ENCODE results near the gene COMT. TPM values are rescaled to one million over a fixed set of nuclear protein-coding genes. Genes with fewer than 3 reads are reported as not detected.

Gene COMT
- total RNA-seq, 4 donors from 2014 or later: 80.1 to 228 (median 190) TPM

DNA sequence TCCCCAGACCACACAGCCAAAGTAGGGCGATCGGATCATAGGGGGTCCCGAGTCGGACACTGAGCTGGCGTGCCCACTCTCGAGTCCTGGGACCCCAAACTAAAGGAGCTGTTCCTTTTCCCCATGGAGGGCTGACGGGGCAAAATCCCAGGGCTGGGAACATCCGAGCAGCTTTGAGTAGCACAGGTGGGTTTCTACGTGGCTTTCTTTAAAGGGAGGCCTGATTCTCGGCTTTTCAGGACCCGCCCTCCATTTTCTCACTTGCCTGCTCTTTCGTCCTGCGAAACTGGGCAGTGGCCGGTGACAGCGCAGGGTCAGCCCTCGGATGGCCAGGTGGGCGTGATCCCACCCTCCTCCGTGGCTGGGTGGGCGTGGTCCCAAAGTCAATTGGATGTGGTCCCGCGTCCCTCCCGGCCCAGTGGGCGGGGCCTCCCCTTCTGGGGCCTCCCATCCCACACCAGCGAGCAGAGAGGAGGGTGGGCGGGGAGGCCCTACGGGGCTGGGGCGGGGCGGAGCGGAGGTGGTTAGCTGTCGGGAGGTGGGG lies 17.5 kb downstream of the COMT start:
- TF ChIP-seq, protein P1, sequence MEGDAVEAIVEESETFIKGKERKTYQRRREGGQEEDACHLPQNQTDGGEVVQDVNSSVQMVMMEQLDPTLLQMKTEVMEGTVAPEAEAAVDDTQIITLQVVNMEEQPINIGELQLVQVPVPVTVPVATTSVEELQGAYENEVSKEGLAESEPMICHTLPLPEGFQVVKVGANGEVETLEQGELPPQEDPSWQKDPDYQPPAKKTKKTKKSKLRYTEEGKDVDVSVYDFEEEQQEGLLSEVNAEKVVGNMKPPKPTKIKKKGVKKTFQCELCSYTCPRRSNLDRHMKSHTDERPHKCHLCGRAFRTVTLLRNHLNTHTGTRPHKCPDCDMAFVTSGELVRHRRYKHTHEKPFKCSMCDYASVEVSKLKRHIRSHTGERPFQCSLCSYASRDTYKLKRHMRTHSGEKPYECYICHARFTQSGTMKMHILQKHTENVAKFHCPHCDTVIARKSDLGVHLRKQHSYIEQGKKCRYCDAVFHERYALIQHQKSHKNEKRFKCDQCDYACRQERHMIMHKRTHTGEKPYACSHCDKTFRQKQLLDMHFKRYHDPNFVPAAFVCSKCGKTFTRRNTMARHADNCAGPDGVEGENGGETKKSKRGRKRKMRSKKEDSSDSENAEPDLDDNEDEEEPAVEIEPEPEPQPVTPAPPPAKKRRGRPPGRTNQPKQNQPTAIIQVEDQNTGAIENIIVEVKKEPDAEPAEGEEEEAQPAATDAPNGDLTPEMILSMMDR (IDR thresholded peaks at IDR 0.05; ENCODE audit: low read depth): no peak

DNA sequence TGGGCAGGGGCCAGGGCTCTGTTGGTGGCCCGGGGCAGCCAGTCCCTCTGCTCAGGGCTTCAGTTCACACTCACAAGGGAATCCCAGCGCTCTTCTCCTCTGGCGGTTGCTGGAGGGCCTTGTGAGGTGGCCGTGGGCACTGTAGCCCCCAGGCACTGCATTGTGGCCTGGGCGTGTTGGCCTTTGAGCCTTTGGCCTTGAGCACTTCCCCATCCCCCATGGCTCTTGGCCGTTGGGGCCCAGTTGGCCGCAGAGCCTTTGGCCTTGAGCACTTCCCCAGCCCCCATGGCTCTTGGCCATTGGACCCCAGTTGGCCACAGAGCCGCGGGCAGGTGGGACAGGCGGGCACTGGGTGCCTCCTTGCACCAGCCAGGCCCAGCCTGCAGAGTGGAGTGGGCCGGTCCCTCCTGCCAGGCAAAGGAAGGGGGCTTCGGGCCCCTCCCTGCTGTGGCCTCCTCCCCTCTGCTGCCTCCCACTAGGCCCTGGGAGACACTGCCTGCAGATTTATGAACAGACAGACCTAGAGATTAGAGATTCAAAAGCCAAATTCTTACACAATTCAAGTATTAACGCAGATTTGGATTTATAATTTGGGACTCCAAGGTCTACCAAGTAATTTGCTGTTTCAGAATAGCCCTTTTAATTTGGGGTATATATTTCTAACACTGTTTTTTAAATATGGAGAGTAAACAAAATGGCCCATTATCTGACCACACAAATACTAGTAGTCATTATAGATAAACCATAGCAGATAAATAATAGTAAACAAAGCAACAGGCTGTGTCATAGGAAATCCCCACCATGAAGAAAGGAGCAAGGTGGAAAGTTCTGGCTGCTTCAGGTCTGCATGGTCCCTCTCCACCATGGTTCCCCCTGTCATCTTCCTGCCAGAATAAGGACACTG lies 18.3 kb downstream of the COMT start:
- TF ChIP-seq, protein P1 (IDR thresholded peaks at IDR 0.05; ENCODE audit: low read depth): no peak

DNA sequence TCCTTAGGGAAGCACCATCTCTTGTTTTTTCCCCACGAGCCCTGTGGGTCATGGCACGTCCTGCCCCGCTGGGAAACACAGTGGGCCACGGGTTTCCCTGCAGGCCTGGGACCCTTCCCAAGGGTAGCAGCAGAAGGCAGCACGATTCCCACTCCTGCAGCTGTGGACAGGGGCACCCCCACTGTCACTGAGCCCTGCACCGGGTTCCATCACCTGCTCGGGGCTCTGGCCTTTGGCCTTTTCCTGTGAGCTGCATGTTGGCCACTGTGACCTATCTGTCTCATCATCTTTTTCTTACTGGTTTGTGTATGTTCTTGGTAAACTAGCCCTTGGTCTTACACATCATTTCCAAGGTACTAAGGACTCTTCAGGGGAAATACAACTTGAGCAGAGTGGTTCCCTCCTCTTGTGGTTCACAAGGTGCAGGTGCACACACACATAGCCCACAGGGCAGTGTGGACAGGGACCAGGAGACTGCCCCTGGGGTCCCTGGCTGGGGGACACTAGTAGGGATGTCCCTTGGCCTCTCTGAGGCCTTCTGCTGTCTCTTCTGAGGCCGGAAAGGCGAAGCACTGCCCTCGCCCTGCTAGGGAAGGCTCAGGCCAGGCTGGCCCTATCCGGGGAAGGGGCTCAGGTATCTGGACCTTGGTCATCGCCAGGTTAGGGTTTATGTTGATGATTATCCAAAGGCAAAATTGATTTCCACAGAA lies 19.1 kb downstream of the COMT start:
- TF ChIP-seq, protein P1 (IDR thresholded peaks at IDR 0.05; ENCODE audit: low read depth): no peak

DNA sequence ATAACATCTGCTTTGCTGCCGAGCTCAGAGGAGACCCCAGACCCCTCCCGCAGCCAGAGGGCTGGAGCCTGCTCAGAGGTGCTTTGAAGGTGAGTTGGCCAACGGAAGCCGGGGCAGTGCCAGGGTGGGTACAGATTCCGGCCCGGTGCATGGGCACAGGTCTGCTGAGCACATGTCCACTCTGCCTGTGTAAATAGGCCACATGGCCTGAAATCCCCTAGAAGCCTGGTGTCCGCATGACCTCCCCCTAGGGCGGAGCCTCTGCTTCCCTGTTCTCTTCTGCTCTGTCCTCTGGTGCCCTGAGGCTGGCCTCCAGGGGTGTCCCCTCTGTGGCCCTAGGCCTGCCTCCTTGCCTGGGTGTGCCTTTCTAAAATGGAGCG lies 19.6 kb downstream of the COMT start:
- TF ChIP-seq, protein P1 (IDR thresholded peaks at IDR 0.05; ENCODE audit: low read depth): no peak

DNA sequence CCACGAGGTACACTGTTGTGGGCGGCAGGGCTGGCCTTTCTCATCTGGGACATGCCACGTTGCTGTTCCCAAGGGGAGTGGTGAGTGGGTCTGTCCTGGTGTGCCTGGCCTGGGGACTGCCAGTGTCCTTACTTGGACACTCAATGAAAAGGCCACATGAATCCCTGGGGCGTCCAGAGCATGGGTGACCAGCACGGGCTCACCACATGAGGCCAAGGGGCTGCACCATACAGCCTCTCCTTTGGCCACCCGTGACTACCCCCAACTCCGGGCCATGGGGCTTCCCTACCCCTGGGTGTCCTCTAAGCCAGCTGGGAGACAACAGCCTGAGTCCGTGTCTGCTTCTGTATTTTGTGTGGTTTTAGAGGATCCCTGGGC lies 20.3 kb downstream of the COMT start:
- TF ChIP-seq, protein P1 (IDR thresholded peaks at IDR 0.05; ENCODE audit: low read depth): no peak

DNA sequence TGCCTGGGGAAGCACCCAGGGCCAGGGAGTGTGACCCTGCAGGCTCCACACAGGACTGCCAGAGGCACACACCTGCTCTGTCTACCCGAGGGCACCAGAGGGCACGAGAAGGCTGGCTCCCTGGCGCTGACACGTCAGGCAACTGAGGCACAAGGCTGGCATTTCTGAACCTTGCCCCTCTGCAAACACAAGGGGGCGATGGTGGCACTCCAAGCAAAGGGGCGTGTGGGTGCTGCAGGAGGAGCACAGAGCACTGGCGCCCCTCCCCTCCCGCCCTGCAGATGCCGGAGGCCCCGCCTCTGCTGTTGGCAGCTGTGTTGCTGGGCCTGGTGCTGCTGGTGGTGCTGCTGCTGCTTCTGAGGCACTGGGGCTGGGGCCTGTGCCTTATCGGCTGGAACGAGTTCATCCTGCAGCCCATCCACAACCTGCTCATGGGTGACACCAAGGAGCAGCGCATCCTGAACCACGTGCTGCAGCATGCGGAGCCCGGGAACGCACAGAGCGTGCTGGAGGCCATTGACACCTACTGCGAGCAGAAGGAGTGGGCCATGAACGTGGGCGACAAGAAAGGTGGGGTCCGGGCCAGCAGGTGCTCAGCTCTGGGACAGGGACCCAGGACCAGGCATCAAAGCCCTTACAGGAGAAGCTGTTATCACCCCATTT lies 20.8 kb downstream of the COMT start:
- TF ChIP-seq, protein P1 (IDR thresholded peaks at IDR 0.05; ENCODE audit: low read depth): no peak
